ENCODE data around the gene TBC1D1.

The TBC1D1 gene

DNA sequence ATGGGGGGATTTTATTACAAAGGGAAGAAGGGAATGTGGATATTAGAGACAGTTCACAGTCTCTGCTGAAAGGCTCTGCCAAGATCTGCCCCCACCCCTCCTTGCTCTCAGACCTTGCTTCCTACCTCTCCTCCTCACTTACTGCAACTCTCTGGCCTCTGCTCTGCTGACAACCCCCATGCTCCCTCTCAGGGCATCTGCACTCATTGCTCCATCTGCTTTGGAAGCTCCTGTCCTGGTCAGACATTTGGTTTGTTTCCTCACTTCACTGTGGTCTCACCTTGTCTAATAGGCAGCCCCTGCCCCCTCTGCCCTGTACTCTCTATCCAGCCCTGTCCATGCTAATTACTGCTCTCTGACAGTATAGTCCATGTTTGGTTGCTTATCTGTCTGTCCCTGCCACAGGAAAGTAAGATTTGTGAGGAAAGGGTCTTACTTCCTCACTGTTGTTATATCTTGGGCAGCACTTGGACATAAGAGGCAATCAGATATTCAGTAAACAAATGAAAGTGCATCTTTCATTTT, 258.6 kb downstream of the TBC1D1 start:
- DNase-seq (ENCODE audit: low read depth) = no peak

DNA sequence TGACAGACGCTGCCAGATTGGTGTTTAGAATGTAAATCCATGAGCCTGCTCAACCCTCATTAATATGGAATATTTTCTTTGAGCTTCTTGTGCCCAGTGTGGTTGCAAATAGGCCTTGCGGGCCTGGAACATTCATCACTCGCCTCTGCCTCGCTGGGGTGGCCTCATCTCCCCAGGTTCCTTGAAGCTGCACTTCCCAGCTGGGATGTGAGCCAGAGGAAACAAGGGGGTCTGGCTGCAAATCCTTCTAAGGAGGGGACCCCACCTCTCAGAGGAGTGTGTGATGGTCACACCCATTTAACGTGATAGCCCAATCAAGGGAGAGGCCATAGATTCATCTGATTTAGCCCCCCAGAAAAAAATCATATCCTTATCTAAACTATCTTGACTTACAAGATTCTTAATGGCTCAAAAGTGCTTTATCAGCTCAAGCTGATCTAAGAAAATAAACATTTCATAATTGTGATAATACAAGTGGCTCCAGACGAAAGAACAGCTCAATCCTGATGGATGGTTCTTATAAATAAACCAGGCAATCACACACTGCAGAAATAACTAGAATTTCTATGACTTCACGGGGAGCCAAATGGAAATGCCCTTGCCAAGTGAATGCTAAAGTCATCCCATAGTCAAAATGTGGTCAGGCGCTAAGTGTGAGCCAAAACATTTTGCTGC, 259.2 kb downstream of the TBC1D1 start:
- DNase-seq (ENCODE audit: low read depth) = no peak

DNA sequence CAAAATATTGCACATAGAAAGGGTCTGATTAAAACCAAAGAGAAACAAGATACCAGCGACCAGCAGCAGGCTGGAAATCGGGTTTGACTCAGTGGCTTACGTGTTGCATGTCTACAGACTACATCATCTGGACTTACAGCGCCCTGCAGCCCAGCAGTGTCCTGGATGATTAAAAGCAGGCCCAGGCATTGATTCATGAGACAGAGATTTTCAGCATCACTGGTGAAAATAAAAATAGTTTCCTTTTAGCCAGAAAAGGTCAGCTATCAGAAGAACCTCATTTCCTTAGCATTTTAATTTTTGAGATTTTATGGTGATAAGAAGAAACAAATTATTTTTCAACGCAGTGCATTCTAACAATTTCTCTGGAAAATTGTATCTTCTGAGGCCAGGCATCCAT, 259.9 kb downstream of the TBC1D1 start:
- no peak for DNase-seq (ENCODE audit: low read depth)

DNA sequence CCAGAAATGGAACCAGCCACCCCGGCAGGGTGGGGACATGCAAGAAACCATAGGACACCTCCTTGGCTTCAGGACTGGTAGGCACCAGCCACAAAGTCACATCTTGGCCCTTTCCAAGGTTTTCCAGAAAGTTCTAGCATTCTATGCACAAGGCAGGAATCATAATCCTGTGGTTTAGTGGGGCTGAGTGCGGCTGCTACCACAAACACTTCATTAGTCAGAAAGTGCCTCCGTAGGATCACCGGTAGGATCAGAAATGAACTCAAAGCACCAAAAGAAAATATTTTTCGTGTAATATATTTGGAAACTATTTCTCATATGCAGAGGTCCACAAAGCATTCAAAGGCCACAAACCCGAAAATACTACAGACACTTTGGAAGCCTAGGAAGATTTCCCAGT, 261.0 kb downstream of the TBC1D1 start:
- DNase-seq (ENCODE audit: low read depth) = no peak

DNA sequence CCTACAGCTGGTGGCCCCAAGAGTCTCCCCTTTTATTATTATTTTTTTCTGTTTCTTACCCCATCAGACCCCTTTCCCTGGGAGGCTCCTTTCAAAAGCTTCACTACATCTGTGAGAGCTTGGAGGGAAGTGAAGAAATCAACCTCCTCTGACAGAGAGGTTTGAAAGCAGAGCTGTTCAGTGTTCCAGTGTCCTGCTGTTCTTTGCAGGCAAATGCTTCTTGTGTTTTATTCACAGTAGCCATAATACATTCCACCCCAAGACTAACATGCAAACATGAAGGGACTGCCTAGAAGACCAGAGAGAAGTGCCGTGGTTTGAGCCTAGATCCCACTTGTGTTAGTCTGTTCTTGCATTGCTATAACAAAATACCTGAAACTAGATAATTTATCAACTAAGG, 261.4 kb downstream of the TBC1D1 start:
- no peak for DNase-seq (ENCODE audit: low read depth)

DNA sequence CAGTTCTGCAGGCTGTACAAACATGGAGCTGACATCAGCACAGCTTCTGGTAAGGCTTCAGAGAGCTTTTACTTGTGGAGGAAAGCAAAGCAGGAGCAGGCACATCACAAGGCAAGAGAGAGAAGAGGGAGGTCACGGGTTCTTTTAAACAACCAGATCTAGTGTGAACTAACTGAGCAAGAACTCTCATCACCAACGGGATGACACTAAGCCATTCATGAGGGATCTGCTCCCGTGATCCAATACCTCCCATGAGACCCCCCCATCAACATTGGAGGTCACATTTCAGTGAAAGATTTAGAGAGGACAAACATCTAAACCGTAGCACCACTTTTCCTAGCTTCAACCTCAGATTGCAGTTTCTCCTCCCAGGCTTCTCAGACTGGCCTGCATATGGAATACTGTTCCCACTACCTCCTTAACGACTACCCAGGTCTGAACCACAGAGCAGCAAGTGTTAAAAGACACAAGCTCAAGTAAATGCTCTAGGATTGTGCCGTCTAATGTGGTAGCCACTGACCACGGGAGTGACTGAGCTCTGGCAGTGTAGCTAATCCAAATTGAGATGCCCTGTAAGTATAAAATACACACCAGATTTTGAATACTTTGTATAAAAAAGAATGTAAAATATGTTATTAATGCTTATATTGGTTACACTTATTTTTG, 262.0 kb downstream of the TBC1D1 start:
- DNase-seq (ENCODE audit: low read depth) = no peak

DNA sequence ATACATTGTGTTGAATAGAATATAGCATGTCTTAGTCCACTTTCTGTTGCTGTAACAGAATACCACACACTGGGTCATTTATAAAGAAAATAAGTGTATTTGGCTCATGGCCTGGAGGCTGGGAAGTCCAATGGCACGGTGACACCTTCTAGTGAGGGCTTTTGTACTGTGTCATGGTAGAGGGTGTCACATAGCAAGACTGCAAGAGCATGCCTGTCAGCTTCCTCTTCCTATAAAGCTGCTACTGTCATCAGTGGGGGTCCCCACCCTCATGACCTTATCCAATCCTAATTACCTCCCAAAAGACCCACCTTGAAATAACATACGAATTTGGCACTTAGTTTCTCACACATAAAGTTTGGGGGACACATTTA, 262.5 kb downstream of the TBC1D1 start:
- no peak for DNase-seq (ENCODE audit: low read depth)

DNA sequence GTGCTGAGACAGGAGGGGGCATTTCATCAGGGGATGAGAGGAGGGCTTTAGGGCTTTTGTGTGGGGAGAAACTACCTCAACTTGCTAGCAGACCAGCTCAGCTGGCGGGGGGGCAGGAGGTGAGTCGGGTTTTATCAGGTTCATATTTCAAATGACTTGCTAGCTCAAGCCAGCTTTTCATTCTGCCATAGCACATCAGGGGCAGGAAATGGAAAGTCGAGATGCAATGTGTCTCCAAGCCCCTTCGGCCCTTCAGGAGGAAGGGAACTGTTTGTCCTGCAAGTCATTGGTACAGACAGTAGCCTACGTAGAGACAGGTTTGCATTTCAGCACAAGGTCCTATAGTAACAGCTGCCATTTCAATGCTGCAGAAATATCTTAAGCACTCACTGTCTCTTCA, 263.4 kb downstream of the TBC1D1 start:
- no peak for DNase-seq (ENCODE audit: low read depth)

DNA sequence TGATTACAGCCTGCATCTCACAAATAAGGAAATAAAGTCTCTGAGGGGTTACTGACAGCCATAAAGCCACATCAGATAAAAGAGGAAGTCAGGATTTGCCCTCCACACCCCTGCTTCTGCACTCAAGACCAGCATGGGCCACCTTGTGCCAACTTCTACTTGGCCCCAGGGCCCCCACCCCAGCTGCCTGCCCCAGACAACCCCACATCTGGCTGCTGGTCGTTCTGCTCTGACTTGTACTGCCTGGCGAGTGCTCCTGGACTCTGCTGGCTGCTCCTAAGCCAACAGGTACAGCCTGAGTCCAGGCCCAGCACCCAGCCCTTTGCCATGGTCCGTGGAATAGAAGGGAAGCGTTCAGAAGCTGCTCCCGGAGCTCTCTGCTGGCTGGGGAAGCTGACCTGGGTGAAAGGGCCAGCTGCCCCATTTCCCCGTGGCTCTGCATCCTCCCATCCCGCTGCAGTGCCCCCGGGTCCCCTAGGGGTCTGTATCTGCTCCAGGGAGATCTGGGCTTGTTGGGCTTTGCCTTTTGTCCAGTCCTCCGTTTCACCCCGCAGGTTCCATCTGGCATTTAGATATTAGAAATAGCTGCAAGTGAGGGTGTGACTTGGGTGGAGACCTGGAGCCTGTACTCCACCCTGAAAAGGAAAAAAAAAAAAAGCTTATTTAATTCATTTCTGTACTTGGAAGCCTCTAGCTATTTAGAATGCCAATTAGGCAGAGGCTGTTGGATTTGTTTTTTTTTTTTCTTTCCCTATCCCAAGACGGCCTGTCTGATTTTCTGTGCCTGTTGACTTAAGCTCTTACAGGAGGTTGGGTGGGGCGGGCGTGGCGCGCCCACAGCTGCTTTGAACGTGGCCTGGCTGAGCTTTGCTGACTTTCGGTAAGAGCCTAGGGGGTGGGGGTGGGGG, 264.1 kb downstream of the TBC1D1 start:
- no peak for DNase-seq (ENCODE audit: low read depth)

DNA sequence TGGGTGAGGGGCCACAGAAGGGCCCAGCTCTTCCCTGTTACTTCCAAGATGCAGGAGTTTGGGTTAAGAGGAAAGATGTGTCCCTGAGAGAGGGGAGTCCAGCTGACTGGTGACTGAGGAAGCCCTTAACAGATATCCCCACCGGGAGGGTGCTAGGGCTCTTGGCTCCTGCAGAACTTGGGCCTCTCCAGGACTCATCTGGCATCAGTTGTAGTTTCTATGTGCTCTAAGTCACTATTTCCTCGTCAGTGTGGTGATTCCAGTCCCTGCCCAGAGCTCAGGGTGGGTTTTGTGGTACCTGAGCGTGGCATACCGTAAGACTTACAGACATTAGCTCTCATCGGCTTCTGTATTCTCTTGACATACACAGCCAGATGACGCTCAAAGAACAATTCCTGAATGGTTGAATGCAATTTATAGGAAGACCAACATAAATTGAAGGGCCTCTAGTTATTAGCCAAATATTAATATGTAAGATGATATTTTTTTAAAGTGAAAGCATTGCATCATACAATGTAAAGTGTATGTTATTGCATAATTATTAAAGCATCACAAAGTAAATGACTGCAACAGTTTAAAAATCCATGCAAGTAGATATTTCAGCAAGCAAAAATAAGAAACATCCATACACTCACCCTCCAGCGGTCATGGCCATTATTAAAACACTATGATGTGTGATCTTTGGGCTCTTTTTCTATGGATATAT, 264.9 kb downstream of the TBC1D1 start:
- DNase-seq (ENCODE audit: low read depth) = no peak

DNA sequence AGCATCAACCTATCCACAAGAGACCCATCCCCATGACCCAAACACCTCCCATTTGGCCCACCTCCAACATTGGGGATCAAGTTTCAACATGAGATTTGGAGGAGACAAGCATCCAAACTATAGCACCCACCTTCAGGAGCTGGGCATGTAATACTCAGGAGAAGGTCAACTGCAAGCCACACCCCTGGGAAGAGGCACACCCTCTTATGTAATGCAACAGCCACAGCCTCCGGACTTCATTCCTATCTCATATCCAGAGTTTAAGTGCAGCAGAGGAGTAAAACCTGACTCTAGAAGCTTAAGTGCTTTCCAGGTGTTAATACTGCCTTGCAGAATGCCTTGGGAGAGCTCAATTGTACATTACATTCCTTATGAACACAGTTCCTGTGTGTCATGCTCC, 266.7 kb downstream of the TBC1D1 start:
- no peak for DNase-seq (ENCODE audit: low read depth)

DNA sequence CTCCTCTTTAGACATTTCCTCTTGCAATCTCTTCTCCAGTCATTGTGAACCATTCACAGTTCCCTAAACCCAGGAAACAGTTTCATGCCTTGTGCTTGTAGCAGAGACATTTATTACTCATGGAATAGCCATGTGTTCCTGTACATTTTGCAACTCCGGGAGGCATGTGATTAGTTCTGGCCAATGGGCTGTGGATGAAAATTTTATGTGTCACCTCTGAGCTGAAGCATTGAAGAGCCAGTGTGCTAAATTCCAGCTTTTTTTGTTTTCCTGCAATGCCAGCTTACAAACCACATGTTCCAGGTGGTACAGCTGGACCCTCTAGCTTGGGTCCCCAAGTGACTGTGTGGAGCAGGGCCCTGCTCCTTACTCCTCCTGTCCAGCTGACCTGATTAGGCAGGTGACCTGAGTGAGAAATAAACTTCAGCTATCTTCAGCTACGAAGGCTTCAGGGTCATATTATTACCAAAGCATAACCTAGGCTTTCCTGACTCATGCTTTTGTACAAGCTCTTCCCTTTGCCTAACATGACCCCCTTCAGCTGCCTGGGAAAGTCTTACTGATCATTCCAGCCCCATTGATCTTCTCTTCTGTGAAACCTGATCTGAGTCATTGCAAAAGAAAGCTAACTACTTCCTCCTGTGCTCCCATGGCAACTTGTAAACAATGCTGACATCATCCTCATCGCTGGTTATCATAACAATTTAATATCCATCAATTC, 269.8 kb downstream of the TBC1D1 start:
- DNase-seq (ENCODE audit: low read depth) = peak; percentile 15

DNA sequence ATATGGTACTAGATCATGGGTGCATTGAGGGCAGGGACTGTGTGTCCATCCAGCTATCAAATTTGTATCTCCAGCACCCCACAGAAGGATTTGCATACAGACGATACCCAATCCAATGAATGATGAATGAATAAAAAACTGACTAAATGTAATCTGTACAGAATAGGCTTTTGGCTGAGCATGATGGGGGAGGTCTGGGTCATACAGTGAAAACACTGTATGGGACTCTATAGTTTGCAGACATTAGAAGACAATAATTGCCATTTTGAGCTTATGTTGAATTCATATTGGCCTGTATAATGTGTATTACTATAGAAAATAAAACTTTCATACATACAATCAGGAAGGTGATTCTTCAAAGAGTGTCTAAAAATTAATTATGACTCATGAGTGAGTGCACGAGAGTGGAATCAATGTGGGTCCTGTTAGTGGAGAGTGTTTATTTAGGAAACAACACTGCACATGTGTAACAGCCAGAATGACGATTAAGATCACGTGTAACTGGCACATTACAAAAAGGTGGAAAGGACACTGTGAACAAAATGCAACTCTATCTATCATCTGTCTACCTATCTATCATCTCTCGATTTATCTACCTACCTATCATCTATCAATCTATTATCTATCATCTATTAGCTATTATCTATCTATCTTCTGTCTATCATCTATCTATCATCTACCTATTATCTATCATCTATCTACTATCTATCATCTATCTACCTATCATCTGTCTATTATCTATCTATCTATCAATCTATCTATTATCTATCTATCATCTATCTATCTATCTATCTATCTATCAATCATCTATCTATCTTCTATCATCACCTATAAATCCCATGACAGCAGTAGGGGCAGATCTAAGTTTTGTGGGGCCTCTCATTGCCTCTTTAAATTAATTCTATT, 270.6 kb downstream of the TBC1D1 start:
- DNase-seq (ENCODE audit: low read depth) = no peak

DNA sequence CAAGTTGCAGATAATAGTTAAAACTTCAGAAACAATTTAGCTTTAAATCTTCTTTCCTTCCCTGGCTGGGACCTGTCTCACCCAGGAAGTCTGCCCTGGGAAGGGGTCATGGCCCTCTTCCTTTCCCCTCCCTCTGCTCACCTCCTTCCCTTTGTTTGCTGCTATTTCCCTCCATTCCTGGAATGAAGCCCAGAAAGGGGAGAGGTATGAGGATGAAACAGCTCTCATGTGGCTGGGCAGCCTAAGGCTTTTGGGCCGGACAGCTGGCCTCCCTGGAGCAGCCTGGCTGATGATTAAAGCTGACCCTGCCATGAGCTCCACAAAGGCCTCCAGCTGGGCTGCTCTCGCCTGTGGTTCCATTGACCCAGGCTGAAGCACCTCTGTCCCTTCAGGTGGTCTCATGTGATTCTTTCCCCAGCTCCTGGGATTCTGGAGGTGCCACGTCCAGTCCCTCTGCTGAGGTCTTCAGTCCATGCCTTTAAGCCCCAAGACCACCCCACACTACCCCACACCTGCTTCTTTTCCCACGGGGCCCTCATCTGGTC, 271.4 kb downstream of the TBC1D1 start:
- DNase-seq (ENCODE audit: low read depth) = no peak

DNA sequence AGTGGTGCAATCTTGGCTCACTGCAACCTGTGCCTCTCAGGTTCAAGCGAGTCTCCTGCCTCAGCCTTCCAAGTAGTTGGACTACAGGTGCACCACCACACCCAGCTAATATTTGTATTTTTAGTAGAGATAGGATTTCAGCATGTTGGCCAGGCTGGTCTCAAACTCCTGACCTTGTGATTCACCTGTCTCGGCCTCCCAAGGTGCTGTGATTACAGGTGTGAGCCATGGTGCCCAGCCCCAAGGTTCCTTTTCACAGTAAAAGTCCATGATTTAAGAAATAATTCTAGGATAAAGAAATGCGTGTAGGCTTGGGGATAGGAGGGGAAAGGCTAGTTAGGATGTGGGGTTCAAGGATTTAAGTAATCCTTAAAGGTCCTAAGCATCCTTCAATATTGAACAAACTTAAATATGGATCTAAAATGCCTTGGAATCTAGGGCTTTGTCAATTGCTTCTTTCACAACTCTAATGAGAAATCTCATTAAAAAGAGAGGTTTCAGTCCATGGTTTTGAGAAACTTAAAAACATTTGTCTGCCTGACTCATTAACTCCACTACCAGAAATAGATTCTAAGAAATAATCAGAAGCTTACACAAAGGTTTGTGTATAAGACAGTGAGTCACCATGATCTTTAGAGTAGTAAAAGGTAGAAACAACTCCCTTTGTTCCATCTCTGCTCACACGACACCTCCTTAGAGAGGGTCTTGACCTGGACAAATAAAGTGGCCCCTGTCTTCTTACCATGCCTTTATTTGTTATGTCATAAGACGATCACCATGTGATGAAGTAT, 272.5 kb downstream of the TBC1D1 start:
- no peak for DNase-seq (ENCODE audit: low read depth)

DNA sequence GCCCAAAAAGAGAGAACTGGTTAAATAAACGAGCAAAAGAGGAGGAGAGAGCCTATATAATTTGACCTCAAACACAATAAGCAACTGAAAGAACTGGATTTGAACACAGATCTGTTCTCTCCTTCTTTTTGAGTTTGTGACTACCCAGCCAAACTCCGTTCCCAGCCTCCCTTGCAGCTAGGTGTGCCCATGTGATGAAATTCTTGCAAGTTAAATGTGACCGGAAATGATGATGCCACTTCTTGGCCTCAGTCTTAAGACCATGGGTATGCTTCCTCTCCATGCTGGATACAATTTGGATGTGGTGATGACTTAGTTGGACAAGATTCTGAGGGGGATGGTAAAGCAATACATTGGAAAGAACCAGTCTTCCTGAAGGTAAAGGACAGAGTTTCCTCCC, 273.5 kb downstream of the TBC1D1 start:
- no peak for DNase-seq (ENCODE audit: low read depth)

DNA sequence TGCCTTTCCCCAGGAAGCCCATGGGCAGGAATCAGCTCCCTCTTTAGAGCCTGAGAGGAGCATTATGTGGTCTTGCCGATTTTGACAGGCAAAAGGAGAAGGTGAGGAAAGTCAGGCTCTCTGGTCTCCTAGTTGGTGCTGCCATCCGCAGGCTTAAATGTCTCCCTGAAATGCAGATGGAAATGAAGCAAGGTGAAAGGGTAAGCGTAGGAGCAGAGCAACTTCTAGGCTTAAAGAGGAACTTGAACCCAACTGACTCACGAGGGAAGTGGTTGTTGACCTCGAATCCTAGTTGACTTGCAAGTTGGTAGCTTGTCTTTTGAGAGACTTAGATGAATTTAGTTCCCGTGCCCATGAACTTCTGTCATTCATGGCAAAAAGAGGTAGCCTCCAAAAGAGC, 275.2 kb downstream of the TBC1D1 start:
- no peak for DNase-seq (ENCODE audit: low read depth)

DNA sequence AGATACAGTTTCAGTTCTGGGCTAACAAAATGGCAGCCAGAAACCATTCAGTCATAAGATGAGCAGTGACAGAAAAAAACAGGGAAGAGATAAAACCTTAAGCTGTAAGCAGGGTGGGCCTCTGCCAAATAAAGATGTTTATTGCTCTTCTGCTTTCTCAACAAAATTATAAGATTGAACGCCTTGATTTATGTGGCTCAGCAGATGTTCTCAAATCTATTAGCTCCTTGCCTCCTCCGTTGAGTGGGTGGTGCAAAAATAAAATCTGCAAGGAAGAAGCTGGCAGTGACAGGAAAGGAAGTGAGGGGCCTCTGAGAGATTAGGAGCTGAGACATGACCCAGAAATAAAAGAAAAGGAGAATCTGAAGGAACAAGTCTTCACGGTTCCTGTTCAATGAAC, 275.9 kb downstream of the TBC1D1 start:
- DNase-seq (ENCODE audit: low read depth) = no peak

DNA sequence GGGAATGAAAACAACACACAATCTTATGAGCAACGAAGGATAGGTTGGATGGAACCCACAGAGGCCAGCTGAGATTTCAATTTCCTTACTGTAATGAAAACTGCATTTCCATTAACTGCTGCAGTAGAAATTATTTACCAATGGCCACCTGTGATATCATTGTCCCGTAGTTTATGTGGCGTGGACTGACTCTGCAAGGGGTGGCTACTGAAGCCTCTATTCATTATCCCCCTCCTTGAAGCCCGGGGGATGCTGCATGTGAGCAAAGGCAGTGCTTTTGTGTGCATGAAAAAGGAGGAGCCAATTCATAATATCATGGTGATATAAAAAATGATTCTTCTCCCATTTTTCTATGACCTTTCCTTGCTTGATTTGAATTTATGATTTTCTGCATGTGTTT, 277.1 kb downstream of the TBC1D1 start:
- DNase-seq (ENCODE audit: low read depth) = no peak

Data from stimulated activated CD8-positive, alpha-beta memory T cell treated with anti-CD3 and anti-CD28 coated beads, Interleukin-12 subunit alpha, Interleukin-12 subunit beta, amount 100 ng/mL, for 1 hour (primary cell).